ENCODE measurements around the gene CENPU.

Gene CENPU

GRCh38 chr4:184719407-184719806 lies 14.5 kb downstream of the CENPU start:
- Histone ChIP-seq H3K9me3 (ENCODE audit: control insufficient read depth, low read length) (no peaks in the 10 kb centered on the region), H3K36me3 (ENCODE audit: control insufficient read depth, insufficient read depth, low read length) (no peaks in the 10 kb centered on the region), H2AFZ (no peak overlapping the region)

GRCh38 chr4:184715526-184715925 lies 18.4 kb downstream of the CENPU start:
- H3K79me2 ChIP-seq = no peaks in the 10 kb centered on the region
- H3K4me1 ChIP-seq = no peaks in the 10 kb centered on the region
- no peak for TF ChIP-seq CTCF (IDR thresholded peaks at IDR 0.05)
- H3K4me3 ChIP-seq (ENCODE audit: low read depth, low read length) = no peak overlapping the region
- H3K4me2 ChIP-seq (ENCODE audit: low read length) = no peak overlapping the region
- H2AFZ ChIP-seq = no peak overlapping the region
- no peaks in the 10 kb centered on the region for H3K27me3 ChIP-seq (ENCODE audit: control insufficient read depth, insufficient read depth, low read length)
- no peaks in the 10 kb centered on the region for H3K36me3 ChIP-seq (ENCODE audit: control insufficient read depth, insufficient read depth, low read length)
- H3K9me3 ChIP-seq (ENCODE audit: control insufficient read depth, low read length) = no peaks in the 10 kb centered on the region
- H3K27ac ChIP-seq = no peak overlapping the region
- H3K9ac ChIP-seq = no peak overlapping the region

More at GRCh38 chr4:184719407-184719806, 14.5 kb downstream of the CENPU start:
- Histone ChIP-seq H3K27ac (no peak overlapping the region), H3K9ac (no peak overlapping the region), H3K4me3 (ENCODE audit: low read depth, low read length) (no peak overlapping the region), H3K27me3 (ENCODE audit: control insufficient read depth, insufficient read depth, low read length) (no peaks in the 10 kb centered on the region), H3K4me2 (ENCODE audit: low read length) (no peak overlapping the region), H3K79me2 (no peaks in the 10 kb centered on the region), H3K4me1 (no peaks in the 10 kb centered on the region)
- TF ChIP-seq CTCF (IDR thresholded peaks at IDR 0.05) = no peak

GRCh38 chr4:184713887-184714286 lies 20.0 kb downstream of the CENPU start:
- Histone ChIP-seq H3K9ac (no peak overlapping the region), H2AFZ (no peak overlapping the region), H3K79me2 (no peaks in the 10 kb centered on the region), H3K27me3 (ENCODE audit: control insufficient read depth, insufficient read depth, low read length) (no peaks in the 10 kb centered on the region), H3K4me3 (ENCODE audit: low read depth, low read length) (no peak overlapping the region), H3K27ac (no peak overlapping the region), H3K9me3 (ENCODE audit: control insufficient read depth, low read length) (no peaks in the 10 kb centered on the region), H3K4me2 (ENCODE audit: low read length) (no peak overlapping the region), H3K4me1 (no peaks in the 10 kb centered on the region), H3K36me3 (ENCODE audit: control insufficient read depth, insufficient read depth, low read length) (no peaks in the 10 kb centered on the region)
- no peak for TF ChIP-seq CTCF (IDR thresholded peaks at IDR 0.05)

GRCh38 chr4:184712322-184712721 lies 21.6 kb downstream of the CENPU start:
- no peak overlapping the region for H3K27ac ChIP-seq
- peaks cover 3% of the 10 kb centered on the region for H3K36me3 ChIP-seq (ENCODE audit: control insufficient read depth, insufficient read depth, low read length)
- H2AFZ ChIP-seq = no peak overlapping the region
- H3K4me2 ChIP-seq (ENCODE audit: low read length) = no peak overlapping the region
- no peak for TF ChIP-seq CTCF (IDR thresholded peaks at IDR 0.05)
- no peak overlapping the region for H3K4me3 ChIP-seq (ENCODE audit: low read depth, low read length)
- H3K79me2 ChIP-seq = no peaks in the 10 kb centered on the region
- H3K27me3 ChIP-seq (ENCODE audit: control insufficient read depth, insufficient read depth, low read length) = no peaks in the 10 kb centered on the region
- no peaks in the 10 kb centered on the region for H3K9me3 ChIP-seq (ENCODE audit: control insufficient read depth, low read length)
- H3K4me1 ChIP-seq = no peaks in the 10 kb centered on the region
- H3K9ac ChIP-seq = no peak overlapping the region

GRCh38 chr4:184706453-184706852 lies 27.4 kb downstream of the CENPU start:
- no peak overlapping the region for H3K27ac ChIP-seq
- no peaks in the 10 kb centered on the region for H3K79me2 ChIP-seq
- H3K9me3 ChIP-seq (ENCODE audit: control insufficient read depth, low read length) = no peaks in the 10 kb centered on the region
- no peaks in the 10 kb centered on the region for H3K27me3 ChIP-seq (ENCODE audit: control insufficient read depth, insufficient read depth, low read length)
- H3K4me2 ChIP-seq (ENCODE audit: low read length) = no peak overlapping the region
- no peak overlapping the region for H3K4me3 ChIP-seq (ENCODE audit: low read depth, low read length)
- H3K36me3 ChIP-seq (ENCODE audit: control insufficient read depth, insufficient read depth, low read length) = peaks cover 3% of the 10 kb centered on the region
- H2AFZ ChIP-seq = no peak overlapping the region
- H3K9ac ChIP-seq = no peak overlapping the region
- no peaks in the 10 kb centered on the region for H3K4me1 ChIP-seq
- no peak for TF ChIP-seq CTCF (IDR thresholded peaks at IDR 0.05)

All from parathyroid adenoma (tissue), 2 donors.